Left lung (tissue), 10 donors: ENCODE measurements around the gene VPS51. TPM values are rescaled to one million over a fixed set of nuclear protein-coding genes. Genes with fewer than 3 reads are reported as not detected.
"Not testable (repeated sequence)": the region's sequence is repeated elsewhere in the genome, so short reads cannot be mapped to it uniquely, and the experiment has no call there.

ENCODE experiments used
- ATAC-seq: fragments of 200-7000 bp; cut with Tn5 transposase; one replicate; pipeline ENCODE4 v1.9.1; 2020; ENCODE audit warnings: moderate library complexity
- DNase-seq, 4 donors: peaks; one replicate each; pipeline ENCODE4 v3.0.0-alpha.2; 2013 to 2020
- H3K27ac ChIP-seq, 2 donors: fragments of 200-600 bp; sonication (generic) in 1 of 2; one replicate each; pipeline versions ENCODE4 v1.5.0 to v1.8.0; 2020 to 2021
- H3K27me3 ChIP-seq, 2 donors: fragments of 200-600 bp; sonication (generic) in 1 of 2; one replicate each; pipeline versions ENCODE4 v1.5.0 to v1.8.0; 2020 to 2021
- H3K36me3 ChIP-seq, 2 donors: fragments of 200-600 bp; sonication (generic) in 1 of 2; one replicate each; pipeline versions ENCODE4 v1.5.0 to v1.8.0; 2020 to 2021
- H3K4me1 ChIP-seq, 2 donors: fragments of 200-600 bp; one replicate each; pipeline ENCODE4 v1.8.0; 2021
- H3K4me3 ChIP-seq, 2 donors: fragments of 200-600 bp; sonication (generic) in 1 of 2; one replicate each; pipeline versions ENCODE4 v1.5.0 to v1.8.0; 2020 to 2021; ENCODE audit warnings: mild to moderate bottlenecking in 1 of 2
- H3K9me3 ChIP-seq, 2 donors: fragments of 200-600 bp; sonication (generic) in 1 of 2; one replicate each; pipeline versions ENCODE4 v1.5.0 to v1.8.0; 2020 to 2021
- intact Hi-C, 2 donors: fragments of 100-400 bp; cut with DNase I; formaldehyde crosslinking; loops; one replicate each; pipeline versions ENCODE4 v1.11.2 to v1.14.2; 2022
- polyA plus RNA-seq, 6 donors: library from polyadenylated mRNA; unstranded; fragments of 120-200 nt; gene quantifications; one replicate each; pipeline ENCODE4 v1.2.1, GENCODE V29; 2013; ENCODE audit not compliant: insufficient read length in 6 of 6
- total RNA-seq, 2 donors: library from RNA; stranded (reverse); fragmentation: NEBNext Ultra II Directional; extraction: Animal tissue kit (Norgen Biotek cat#: 25700); gene quantifications; one replicate each; pipeline ENCODE4 v1.2.1, GENCODE V29; 2021
- TF ChIP-seq, protein P1 (sequence below), 2 donors: fragments of 200-600 bp; sonication (generic) in 1 of 2; IDR thresholded peaks; one replicate each; pipeline versions ENCODE4 v1.5.0 to v1.8.0; 2021; ENCODE audit warnings: antibody characterized with exemption in 2 of 2
- donor health status: DM: no; HTN: yes; CAD: no.
- donor health status: DM: no; HTN: no; CAD: no.

The VPS51 gene
- total and polyA plus RNA-seq, 8 donors: 79.4 to 143 (median 108) TPM

DNA sequence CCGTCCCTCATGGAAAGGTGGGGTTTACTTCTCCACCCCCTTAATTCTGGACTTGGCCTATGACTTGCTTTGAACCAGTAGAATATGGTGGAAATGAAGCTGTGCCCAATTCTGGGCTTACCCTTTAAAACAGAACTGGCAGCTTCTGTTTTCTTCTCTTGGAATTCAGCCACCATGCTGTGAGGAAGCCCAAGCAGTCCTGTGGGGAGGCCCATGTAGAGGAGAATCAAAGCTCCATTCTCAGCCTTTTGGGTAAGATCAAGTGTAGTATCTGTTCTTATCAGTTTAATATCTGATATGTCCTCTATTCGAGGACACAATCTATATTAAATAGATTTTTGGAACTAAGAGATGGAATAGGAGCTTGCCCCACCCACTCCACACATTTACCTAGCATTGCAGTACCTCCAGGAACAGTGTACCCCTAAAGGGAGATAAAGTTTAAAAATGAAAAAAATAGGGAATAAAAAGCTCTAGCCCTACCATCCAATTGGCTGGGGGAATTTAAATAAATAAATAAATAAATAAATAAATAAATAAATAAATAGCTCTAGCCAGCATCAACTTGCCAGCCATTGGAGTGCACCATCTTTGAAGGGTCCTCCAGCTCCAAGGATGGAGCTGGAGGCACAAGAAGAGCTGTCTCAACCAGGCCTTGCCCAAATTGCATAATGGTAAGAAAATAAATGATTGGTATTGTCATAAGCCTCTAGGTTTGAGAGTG is 51.5 kb downstream of the VPS51 start:
- TF ChIP-seq, protein P1, sequence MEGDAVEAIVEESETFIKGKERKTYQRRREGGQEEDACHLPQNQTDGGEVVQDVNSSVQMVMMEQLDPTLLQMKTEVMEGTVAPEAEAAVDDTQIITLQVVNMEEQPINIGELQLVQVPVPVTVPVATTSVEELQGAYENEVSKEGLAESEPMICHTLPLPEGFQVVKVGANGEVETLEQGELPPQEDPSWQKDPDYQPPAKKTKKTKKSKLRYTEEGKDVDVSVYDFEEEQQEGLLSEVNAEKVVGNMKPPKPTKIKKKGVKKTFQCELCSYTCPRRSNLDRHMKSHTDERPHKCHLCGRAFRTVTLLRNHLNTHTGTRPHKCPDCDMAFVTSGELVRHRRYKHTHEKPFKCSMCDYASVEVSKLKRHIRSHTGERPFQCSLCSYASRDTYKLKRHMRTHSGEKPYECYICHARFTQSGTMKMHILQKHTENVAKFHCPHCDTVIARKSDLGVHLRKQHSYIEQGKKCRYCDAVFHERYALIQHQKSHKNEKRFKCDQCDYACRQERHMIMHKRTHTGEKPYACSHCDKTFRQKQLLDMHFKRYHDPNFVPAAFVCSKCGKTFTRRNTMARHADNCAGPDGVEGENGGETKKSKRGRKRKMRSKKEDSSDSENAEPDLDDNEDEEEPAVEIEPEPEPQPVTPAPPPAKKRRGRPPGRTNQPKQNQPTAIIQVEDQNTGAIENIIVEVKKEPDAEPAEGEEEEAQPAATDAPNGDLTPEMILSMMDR (IDR thresholded peaks at IDR 0.05): no peak
- H3K4me3 ChIP-seq: no peak overlapping the region
- H3K27me3 ChIP-seq: no peaks in the 10 kb centered on the region
- no peaks in the 10 kb centered on the region for H3K9me3 ChIP-seq
- peaks cover 14 to 28% of the 10 kb centered on the region in 2 donors for H3K4me1 ChIP-seq
- intact Hi-C loops: no loop called here
- DNase-seq: no peak
- no peak overlapping the region for H3K27ac ChIP-seq
- H3K36me3 ChIP-seq: no peaks in the 10 kb centered on the region
- no peak for ATAC-seq

DNA sequence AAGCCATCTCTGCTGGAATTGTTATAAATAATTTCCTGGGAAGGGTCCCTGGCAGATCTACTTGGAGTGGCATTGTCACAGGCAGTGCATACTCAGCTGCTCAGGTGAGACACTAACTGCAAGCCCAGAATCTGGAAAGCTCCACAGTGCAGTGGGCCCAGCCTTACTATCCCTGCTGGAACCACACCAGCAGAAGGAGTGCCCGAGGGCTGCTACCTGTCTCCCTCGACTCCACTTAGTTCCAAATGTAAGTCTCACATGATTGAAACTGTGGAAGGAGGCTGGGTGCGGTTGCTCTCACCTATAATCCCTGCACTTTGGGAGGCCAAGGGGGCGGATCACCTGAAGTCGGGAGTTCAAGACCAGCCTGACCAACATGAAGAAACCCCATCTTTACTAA is 52.6 kb downstream of the VPS51 start:
- H3K9me3 ChIP-seq: no peaks in the 10 kb centered on the region
- TF ChIP-seq, protein P1 (IDR thresholded peaks at IDR 0.05): no peak

DNA sequence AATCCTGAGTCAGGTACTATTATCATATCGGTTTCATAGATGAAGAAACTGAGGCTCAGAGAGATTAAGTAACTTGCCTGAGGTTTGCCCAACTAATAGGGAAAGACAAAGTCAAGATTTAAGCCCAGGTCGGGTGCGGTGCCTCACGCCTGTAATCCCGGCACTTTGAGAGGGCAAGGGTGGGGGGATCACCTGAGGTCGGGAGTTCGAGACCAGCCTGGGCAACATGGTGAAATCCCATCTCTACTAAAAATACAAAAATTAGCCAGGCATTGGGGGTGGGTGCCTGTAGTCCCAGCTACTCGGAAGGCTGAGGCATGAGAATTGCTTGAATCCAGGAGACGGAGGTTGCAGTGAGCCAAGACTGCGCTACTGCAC is 54.1 kb downstream of the VPS51 start:
- H3K4me3 ChIP-seq, DNase-seq, intact Hi-C loops, ATAC-seq, H3K27me3 ChIP-seq, H3K9me3 ChIP-seq, H3K36me3 ChIP-seq: not testable (repeated sequence)
- H3K27ac ChIP-seq: peak overlapping the region; percentile 71 to 85
- peaks cover 14 to 28% of the 10 kb centered on the region in 2 donors for H3K4me1 ChIP-seq

More for the DNA sequence above, 52.6 kb downstream of the VPS51 start:
- Histone ChIP-seq H3K36me3 (no peaks in the 10 kb centered on the region), H3K27me3 (no peaks in the 10 kb centered on the region), H3K4me3 (no peak overlapping the region), H3K27ac (no peak overlapping the region), H3K4me1 (peaks cover 14 to 28% of the 10 kb centered on the region in 2 donors)
- DNase-seq: no peak
- intact Hi-C loops: no loop called here
- no peak for ATAC-seq

DNA sequence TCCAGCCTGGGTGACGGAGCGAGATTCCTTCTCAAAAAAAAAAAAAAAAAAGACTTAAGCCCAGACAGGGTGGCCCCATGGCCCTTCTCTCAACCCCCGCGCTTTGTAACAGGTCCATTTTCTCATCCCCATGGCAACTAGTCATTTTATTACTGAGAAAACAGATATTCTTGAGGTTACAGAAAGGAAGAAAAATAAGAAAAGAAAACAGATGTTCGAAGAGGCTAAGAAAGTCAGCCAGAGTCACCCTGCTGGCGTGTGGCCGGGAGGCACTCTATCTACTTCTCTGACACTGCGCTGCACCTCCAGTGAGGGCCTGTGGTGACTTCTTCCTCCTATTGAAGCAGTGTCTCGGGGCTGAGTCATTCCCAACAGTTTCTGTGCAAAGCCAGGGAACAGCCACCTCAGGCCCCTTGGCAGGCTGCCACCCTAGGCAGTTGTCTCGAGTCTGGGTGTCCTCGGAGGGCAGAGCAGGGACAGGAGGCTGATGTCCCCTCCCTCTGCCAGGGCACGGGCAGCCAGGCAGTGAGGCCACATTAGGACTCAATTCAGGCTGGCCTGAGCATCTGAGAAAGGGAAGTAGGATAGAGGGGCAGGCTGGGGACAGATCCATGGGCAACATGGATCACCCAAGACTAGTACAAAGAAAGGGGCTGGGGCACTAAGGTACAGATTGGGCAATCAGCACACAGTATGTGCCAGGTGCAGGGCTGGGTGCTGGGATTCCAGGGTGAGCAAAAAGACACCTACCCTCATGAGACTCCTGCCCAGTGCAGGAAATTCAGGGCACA is 54.7 kb downstream of the VPS51 start:
- H3K4me1 ChIP-seq: peaks cover 14 to 28% of the 10 kb centered on the region in 2 donors
- H3K27me3 ChIP-seq: no peaks in the 10 kb centered on the region
- TF ChIP-seq, protein P1 (IDR thresholded peaks at IDR 0.05): no peak
- peak overlapping the region; percentile 71 to 85 for H3K27ac ChIP-seq
- peak; percentile 94 for ATAC-seq
- peak; percentile 9 to 95 (median 70) for DNase-seq
- no peak overlapping the region for H3K4me3 ChIP-seq
- intact Hi-C loops: no loop called here
- no peaks in the 10 kb centered on the region for H3K36me3 ChIP-seq
- H3K9me3 ChIP-seq: no peaks in the 10 kb centered on the region

DNA sequence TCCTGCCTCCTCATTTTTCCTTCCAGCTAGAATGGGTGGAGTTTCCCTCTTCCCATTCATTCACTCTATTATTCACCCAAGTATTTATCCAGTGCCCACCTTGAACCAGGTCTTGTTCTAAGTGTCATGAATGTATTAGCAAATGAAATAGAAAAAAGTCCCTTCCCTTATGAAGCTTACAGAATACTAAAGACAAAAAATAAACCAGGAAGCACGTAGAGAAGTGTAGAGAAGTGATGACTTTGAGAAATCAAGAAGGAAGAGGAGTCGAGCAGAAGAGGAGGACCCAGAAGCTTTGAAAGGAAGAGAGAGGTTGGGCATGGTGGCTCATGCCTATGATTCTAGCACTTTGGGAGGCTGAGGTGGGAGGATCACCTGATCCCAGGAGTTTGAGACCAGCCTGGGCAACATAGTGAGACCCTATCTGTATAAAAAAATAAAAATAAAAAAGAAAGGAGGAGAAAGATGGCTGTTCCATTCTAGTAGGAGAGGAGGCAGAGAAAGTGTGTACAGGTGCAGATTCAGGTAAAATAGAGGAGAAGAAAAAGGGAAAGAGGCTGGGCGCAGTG is 55.4 kb downstream of the VPS51 start:
- Histone ChIP-seq H3K36me3 (no peaks in the 10 kb centered on the region), H3K4me1 (peaks cover 14 to 28% of the 10 kb centered on the region in 2 donors), H3K4me3 (no peak overlapping the region), H3K27me3 (no peaks in the 10 kb centered on the region), H3K27ac (peak overlapping the region; percentile 71 to 85), H3K9me3 (no peaks in the 10 kb centered on the region)
- ATAC-seq (no peak), DNase-seq (no peak)
- TF ChIP-seq, protein P1 (IDR thresholded peaks at IDR 0.05): no peak
- intact Hi-C loops: no loop called here
